GM18526 (cell line): ENCODE data around the gene TGM2.

Source experiments
- POLR2A ChIP-seq: IDR thresholded peaks from 3 replicates; pipeline ENCODE4 v1.6.1; 2011; ENCODE audit not compliant: insufficient read length; ENCODE audit errors: extremely low read depth

TGM2 gene

GRCh38 chr20:38126932-38127621 lies 38.0 kb downstream of the TGM2 start:
- no peak for TF ChIP-seq POLR2A

- TF ChIP-seq POLR2A = no peak
Measured at GRCh38 chr20:38126146-38126921, 38.7 kb downstream of the TGM2 start.

GRCh38 chr20:38125157-38126056 lies 39.7 kb downstream of the TGM2 start:
- no peak for TF ChIP-seq POLR2A

GRCh38 chr20:38123021-38123587 lies 42.0 kb downstream of the TGM2 start:
- TF ChIP-seq POLR2A = no peak

DNA sequence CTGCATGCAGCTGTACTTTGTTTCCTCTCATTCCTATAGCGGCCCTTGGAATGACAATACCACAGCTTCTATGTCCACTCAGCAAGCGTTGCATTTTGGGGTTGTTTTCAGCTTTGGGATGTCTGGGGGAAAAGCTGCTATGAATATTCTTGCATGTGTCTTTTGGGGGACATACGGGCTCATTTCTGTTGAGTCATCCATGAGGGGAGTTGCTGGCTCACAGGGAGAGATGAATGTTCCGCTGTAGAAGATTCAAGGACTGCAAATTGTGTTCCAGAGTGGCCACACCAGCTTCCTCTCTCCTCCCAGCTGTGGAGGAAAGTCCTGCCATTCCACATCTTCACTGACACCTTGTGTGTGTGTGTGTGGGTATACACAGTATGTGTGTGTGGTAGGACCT lies 43.3 kb downstream of the TGM2 start:
- TF ChIP-seq POLR2A = no peak

- TF ChIP-seq POLR2A = no peak
Measured at GRCh38 chr20:38120625-38120988, 44.5 kb downstream of the TGM2 start.

DNA sequence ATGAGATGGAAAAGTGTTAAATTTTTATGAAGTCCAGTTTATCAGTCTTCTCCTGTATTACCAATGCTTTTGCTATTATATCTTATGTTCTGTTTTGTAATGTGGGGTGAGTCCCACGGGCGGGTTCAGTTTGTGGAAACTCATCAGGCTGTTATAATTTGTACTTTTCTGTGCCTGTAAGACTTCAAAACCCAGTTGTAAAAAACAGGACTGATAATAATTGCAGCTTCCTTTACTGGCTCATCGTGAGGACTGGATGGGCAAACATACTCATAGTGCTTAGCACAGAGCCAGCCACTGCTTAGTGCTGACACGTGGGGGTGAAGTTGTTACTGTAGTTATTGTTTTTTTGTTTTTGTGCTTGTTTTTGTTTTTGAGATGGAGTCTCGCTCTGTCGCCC lies 45.6 kb downstream of the TGM2 start:
- TF ChIP-seq POLR2A = no peak

DNA sequence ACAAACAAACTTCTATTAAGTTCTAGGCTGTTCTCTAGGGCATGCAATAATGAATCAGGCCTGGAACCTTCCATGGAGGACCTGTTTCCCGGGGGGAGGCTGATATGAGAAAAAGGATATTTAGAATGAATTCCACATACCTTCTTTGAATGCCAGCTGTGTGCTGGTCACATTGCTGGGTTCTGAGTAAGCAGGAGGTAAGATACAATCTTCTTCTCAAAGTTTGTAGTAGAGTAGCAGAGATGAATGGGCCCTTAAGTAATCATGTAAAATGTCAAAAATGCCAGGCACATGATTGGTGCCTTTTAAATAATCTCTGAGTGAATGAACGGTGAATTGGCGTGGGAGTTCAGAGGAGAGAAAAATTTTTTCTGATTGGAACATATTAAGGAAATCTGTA lies 47.4 kb downstream of the TGM2 start:
- no peak for TF ChIP-seq POLR2A

DNA sequence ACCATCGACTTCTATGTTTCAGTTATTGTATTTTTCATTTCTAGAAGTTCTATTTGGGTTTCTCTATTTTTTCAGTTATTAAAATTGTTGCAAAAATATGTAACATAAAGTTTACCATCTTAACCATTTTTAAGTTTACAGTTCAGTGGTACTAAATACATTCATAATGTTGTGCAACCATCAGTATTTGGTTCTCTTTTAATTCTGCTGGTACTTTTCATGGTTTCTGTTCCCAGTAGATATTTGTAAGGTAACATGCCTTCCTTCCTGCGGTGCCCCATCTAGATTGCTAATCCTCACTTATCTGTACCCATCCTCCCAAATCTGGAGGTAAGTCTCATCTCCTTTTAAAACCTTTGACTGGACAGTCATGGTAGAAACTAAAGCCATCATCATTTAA lies 47.9 kb downstream of the TGM2 start:
- TF ChIP-seq POLR2A = no peak

GRCh38 chr20:38116409-38117165 lies 48.5 kb downstream of the TGM2 start:
- no peak for TF ChIP-seq POLR2A

DNA sequence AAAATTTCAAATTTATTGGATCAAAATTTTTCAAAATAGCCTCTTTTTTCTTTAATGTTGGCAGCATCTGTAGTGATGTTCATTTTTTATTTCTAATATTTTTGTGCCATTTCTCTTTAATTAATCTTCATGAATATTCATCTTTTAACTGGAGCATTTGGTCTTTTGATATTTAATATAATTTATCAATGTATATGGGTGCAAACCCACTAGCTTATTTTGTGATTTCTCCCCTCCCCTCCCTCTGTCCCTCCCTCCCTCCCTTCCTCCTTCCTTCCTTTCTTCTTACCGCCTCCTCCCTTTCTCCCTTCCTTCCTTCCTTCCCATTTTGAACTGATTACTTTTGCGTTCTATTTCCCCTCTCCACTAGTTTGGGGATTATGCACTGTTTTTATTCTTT lies 49.2 kb downstream of the TGM2 start:
- no peak for TF ChIP-seq POLR2A

DNA sequence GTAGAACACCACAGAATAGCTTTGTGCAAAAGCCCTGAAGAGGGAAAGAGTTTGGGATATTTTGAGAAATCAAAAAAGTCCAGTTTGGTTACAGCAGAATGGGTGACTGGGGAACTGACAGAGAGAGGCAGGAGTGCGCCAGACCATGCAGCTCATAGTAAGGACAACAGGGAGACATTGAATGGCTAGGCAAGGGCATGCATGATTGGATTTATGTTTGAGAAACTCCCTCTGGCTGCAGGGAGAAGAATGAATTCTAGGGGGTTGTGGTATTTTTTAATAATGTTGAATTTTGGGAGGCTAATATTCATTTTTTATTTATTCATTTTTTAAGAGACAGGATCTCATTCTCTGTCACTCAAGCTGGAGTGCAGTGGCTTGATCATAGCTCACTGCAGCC lies 49.9 kb downstream of the TGM2 start:
- TF ChIP-seq POLR2A = no peak

DNA sequence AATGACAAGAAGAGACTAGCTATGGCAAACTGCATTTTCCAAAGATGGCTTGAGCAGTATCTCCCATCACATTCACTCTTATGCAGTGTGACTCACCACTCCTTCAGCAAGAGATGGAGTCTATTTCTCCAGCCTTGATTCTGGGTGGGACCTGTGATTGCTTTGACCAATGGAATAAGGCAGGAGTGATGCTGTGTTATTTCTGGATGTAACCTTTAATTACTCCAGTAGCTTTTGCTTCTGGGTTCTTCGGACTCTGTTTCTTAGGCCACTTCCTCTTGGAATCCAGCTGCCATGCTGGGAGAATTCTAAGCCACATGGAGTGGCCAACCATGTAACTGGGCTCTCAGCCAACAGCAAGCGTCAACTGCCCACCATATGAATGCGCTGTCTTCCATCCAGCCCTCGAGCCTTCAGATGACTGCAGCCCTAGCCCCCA lies 50.7 kb downstream of the TGM2 start:
- TF ChIP-seq POLR2A = no peak

DNA sequence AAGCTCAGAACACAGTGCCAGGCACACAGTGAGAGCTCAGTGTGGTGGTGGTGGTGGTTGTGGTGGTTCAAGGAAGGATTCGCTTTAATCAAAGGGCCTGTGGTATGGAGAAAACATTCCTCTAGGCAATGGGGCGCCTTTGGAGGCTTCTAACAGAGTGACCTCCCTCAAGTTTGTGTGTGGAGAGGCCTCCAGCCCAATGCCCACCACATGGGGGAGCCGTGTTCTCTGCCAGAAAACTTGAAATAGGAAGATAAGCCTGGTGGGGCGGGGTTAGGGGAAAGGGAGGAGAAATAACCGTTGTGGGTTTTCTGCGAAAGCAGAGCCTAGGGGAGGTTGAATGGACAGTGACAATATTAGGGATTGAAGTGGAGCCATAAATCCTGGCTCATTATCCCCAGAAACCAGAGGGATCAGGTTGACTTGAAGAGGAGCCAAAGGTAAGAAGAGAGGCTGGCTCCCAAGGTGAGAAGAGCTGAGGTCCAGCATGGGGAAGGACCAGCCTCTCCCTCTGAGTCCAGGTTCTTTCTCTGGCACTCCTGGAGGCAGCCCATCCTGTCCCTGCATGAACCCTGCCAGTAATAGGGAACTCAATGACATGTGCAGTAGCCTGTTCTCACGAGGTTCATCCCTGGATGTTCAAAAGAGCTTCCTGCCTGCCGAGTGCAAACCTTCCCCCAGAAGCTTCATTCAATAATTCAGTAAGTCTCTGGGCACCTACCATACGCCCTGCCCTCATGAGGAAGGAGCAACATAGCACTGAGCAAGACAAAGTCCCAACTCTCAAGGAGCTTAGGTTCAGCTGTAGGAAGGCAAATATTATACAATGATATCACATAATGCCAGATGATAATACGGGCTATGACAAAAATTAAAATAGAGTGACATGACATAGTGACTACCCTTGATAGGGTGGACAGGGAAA lies 51.4 kb downstream of the TGM2 start:
- no peak for TF ChIP-seq POLR2A
